Mammary epithelial cell (primary cell): ENCODE measurements around the gene LHPP.

Experiments used
- CTCF ChIP-seq, 2 donors: IDR thresholded peaks in 1 of 2; conservative IDR thresholded peaks in 1 of 2; 2 replicates each; pipeline ENCODE4 v1.5.1; 2011 to 2012; ENCODE audit warnings: inconsistent platforms in 2 of 2, low read length in 2 of 2, mild to moderate bottlenecking in 2 of 2, control low read depth in 1 of 2, low read depth in 1 of 2; ENCODE audit not compliant: insufficient read depth in 1 of 2; ENCODE audit errors: extremely low read depth in 1 of 2
- EZH2 ChIP-seq: IDR thresholded peaks from 2 replicates; pipeline ENCODE4 v1.6.1; 2012; ENCODE audit warnings: low read length, inconsistent platforms, borderline replicate concordance

DNA sequence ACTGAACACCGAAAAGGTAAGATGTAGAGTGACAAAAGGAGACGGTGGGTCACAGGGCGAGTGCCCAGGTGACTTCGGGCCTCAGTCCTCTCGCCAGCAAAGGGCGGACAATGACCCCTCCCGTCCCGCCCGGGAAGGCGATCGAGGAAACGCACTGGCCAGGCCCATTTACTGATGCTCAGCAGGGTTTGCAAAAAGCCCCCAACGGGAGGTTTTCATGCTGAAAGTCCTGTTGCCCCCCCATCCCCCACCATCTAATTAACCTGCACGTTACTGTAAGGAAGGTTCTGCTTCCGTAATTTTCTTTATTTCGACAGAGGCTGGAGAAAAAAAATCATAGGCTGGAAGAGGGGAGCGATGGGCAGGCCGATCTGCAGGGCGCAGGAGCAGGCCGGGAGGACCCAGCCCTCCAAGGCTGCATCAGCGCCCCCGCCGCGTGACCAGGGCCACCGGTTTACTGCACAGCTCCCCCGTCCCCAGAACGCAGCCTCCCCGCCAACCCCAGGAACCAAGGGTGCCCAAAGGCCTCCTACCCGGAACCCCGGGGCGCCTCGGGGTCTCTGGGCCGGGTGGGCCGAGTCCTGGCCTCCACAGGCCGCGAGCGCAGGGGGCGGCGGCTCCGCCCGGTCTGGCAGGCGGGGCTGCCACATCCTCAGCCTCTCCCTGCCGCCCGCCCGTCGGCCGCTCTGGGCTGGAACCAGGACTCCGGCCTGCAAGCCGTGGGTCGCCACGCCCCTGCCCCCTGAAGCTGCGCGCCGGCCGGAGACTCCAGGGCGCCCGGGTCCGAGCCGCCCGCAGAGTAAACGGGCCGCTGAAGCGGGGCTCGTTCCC lies 43.5 kb upstream of the LHPP start:
- TF ChIP-seq CTCF (conservative IDR thresholded peaks at IDR 0.05 in 1 of 2, IDR thresholded peaks at IDR 0.05 in 1 of 2; ENCODE audit: extremely low read depth in 1 of 2, insufficient read depth in 1 of 2, low read depth in 1 of 2, low read length in 2 of 2), result peak in 1 of 2 donors; percentile 28
- TF ChIP-seq EZH2, result no peak
